Activated effector memory CD4-positive, alpha-beta T cell treated with Interleukin-2 at 50 U/mL for 16 hours (primary cell): Measurements from ENCODE around the gene IL10.
A peak's percentile ranks its signal among the peaks of the same experiment; 100 is the strongest.

Experiments
- DNase-seq: peaks from one replicate; pipeline ENCODE4 v3.0.0-alpha.2; 2020

The IL10 gene

GRCh38 chr1:206732992-206733391, 39.3 kb downstream of the IL10 start:
- DNase-seq: no peak

GRCh38 chr1:206732508-206732907, 39.8 kb downstream of the IL10 start:
- DNase-seq: no peak

GRCh38 chr1:206729507-206729906, 42.8 kb downstream of the IL10 start:
- DNase-seq: no peak

GRCh38 chr1:206729050-206729449, 43.2 kb downstream of the IL10 start:
- no peak for DNase-seq

GRCh38 chr1:206728697-206728987, 43.7 kb downstream of the IL10 start:
- no peak for DNase-seq

GRCh38 chr1:206727981-206728696, 44.2 kb downstream of the IL10 start:
- no peak for DNase-seq

GRCh38 chr1:206725109-206725963, 47.0 kb downstream of the IL10 start:
- DNase-seq: peak; percentile 33

GRCh38 chr1:206723805-206724472, 48.4 kb downstream of the IL10 start:
- DNase-seq: no peak

- DNase-seq: no peak
Observed at GRCh38 chr1:206723462-206723804, 48.9 kb downstream of the IL10 start.

GRCh38 chr1:206722751-206723461, 49.4 kb downstream of the IL10 start:
- DNase-seq: no peak

- DNase-seq: no peak
Observed at GRCh38 chr1:206721454-206721853, 50.8 kb downstream of the IL10 start.

GRCh38 chr1:206719169-206719839, 53.0 kb downstream of the IL10 start:
- DNase-seq: no peak

GRCh38 chr1:206717674-206717989, 54.7 kb downstream of the IL10 start:
- DNase-seq: no peak
